GM12892 (cell line): Measurements from ENCODE around the gene PDHA2.

Experiments used
- POLR2AphosphoS5 ChIP-seq: IDR thresholded peaks from 2 replicates; pipeline ENCODE4 v1.6.1; 2011; ENCODE audit warnings: low read depth, low read length, control low read depth
- TAF1 ChIP-seq: IDR thresholded peaks from 2 replicates; pipeline ENCODE4 v1.6.1; 2011; ENCODE audit warnings: low read depth, mild to moderate bottlenecking, control low read depth, low read length, borderline replicate concordance

GRCh38 chr4:95798727-95799126, 41.2 kb upstream of the PDHA2 start:
- no peak for TF ChIP-seq TAF1
- no peak for TF ChIP-seq POLR2AphosphoS5
